Smooth muscle cell of bladder (primary cell): ENCODE results near the gene FMC1. TPM values are rescaled to one million over a fixed set of nuclear protein-coding genes. Genes with fewer than 3 reads are reported as not detected.

Source experiments
- total RNA-seq: library from RNA; depleted of rRNA; stranded (reverse); fragments of >200 nt; gene quantifications from 2 replicates; pipeline ENCODE4 v1.2.3, GENCODE V29; 2014

Gene FMC1
- total RNA-seq: 10.8 and 16.6 TPM in 2 replicates

GRCh38 chr7:139341058-139341775 lies at the start of gene FMC1:
TSS of gene FMC1 (plus strand) at chr7:139341337. CDS start at chr7:139341385, 48 bp downstream.

DNA sequence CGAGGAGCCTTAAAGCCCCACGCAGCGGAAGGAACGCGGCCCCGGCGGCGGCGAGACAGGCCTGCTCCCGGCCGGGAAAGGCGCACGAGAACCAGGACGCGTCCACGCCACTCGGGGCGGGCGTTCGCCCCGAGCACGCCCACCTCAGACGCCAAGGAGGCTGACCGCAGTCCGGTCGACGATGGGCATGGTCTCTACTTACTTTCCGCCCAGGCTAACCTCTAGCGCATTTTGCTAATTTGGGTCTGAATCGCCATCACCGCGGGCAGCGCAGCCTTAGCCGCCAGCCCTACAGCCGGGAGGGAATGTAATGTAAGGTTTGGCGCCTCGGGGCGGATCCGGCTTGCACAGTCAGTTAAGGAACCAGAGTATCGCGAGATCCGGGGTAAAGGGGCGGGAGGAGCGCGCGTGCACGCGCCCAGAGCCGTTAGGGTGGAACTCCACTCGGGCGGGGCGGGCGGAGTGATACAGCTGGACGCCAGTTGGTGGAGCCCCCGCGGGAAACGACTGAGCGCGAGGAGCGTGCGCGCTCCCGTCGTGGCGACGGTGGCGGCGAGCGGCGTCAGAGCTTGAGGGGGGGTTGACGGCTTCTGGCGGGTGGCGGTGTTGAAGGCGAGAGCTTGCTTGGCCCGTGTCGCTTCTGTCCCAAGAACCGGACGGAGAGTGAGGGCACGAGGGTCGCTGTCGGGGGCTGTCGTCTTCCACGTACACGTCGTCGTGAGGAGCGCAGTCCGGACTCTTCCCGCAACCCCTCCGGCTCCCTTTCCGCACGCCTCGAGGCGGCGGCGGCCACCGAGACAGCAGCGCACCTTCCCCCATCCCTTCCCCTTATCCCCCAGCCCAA lies 18.5 kb downstream of the FMC1 start, which contains the start of gene LUC7L2:
Gene LUC7L2, plus strand, starts transcription at position 529 of the 844 bp plus-strand sequence. CDS start 368 bp downstream, outside the sequence.

Other genes with a start within 250 kb of the FMC1 start
- 20.9 and 25.9 TPM in 2 replicates for gene ZC3HAV1, start 231.6 kb upstream of the FMC1 start, total RNA-seq
- gene UBN2, start 110.1 kb upstream of the FMC1 start, total RNA-seq: 3.4 and 4.1 TPM in 2 replicates
- 27.2 and 33.0 TPM in 2 replicates for gene LUC7L2, start 18.6 kb downstream of the FMC1 start, total RNA-seq
- not detected in 2 replicates for gene KLRG2, start 142.3 kb downstream of the FMC1 start, total RNA-seq
- not detected in 2 replicates for gene CLEC2L, start 182.3 kb downstream of the FMC1 start, total RNA-seq